GM19238 (cell line): ENCODE data around the gene SMCHD1.
"Not testable (repeated sequence)": the region's sequence is repeated elsewhere in the genome, so short reads cannot be mapped to it uniquely, and the experiment has no call there.

ENCODE experiments used
- DNase-seq: peaks from one replicate; pipeline ENCODE4 v3.0.0; 2011; ENCODE audit warnings: low spot score; ENCODE audit not compliant: insufficient read length

SMCHD1 gene

GRCh38 chr18:2716394-2717326, 61.1 kb downstream of the SMCHD1 start:
- no peak for DNase-seq

- DNase-seq = no peak
Observed at GRCh38 chr18:2717407-2717806, 61.9 kb downstream of the SMCHD1 start.

- no peak for DNase-seq
Observed at GRCh38 chr18:2719040-2719439, 63.5 kb downstream of the SMCHD1 start.

- no peak for DNase-seq
Observed at GRCh38 chr18:2723207-2723606, 67.7 kb downstream of the SMCHD1 start.

- no peak for DNase-seq
Observed at GRCh38 chr18:2729757-2730156, 74.2 kb downstream of the SMCHD1 start.

- no peak for DNase-seq
Observed at GRCh38 chr18:2736823-2737222, 81.3 kb downstream of the SMCHD1 start.

- DNase-seq = not testable (repeated sequence)
Observed at GRCh38 chr18:2740082-2740481, 84.6 kb downstream of the SMCHD1 start.

GRCh38 chr18:2746274-2746673, 90.7 kb downstream of the SMCHD1 start:
- no peak for DNase-seq

GRCh38 chr18:2758309-2758708, 102.8 kb downstream of the SMCHD1 start:
- DNase-seq = no peak

GRCh38 chr18:2774669-2775068, 119.1 kb downstream of the SMCHD1 start:
- no peak for DNase-seq

- no peak for DNase-seq
Observed at GRCh38 chr18:2776601-2777000, 121.1 kb downstream of the SMCHD1 start.

- DNase-seq = no peak
Observed at GRCh38 chr18:2777241-2777640, 121.7 kb downstream of the SMCHD1 start.

GRCh38 chr18:2780750-2781149, 125.2 kb downstream of the SMCHD1 start:
- no peak for DNase-seq

- DNase-seq = no peak
Observed at GRCh38 chr18:2787225-2787624, 131.7 kb downstream of the SMCHD1 start.

- no peak for DNase-seq
Observed at GRCh38 chr18:2792395-2792794, 136.9 kb downstream of the SMCHD1 start.

- no peak for DNase-seq
Observed at GRCh38 chr18:2794159-2794558, 138.6 kb downstream of the SMCHD1 start.

- no peak for DNase-seq
Observed at GRCh38 chr18:2797951-2798350, 142.4 kb downstream of the SMCHD1 start.

- no peak for DNase-seq
Observed at GRCh38 chr18:2799369-2799768, 143.8 kb downstream of the SMCHD1 start.

GRCh38 chr18:2805970-2806943, 150.7 kb downstream of the SMCHD1 start:
- no peak for DNase-seq

- DNase-seq = not testable (repeated sequence)
Observed at GRCh38 chr18:2808640-2809039, 153.1 kb downstream of the SMCHD1 start.

- DNase-seq = not testable (repeated sequence)
Observed at GRCh38 chr18:2809666-2810183, 154.2 kb downstream of the SMCHD1 start.

- no peak for DNase-seq
Observed at GRCh38 chr18:2811416-2811815, 155.9 kb downstream of the SMCHD1 start.
